ENCODE data around the gene BBX. TPM values are rescaled to one million over a fixed set of nuclear protein-coding genes. Genes with fewer than 3 reads are reported as not detected.

BBX gene
- total RNA-seq, 1 donor from 2014 or later = 51.6 TPM

- H3K9me3 Mint-ChIP-seq = peaks cover 3% of the 10 kb centered on the region
- DNase-seq (ENCODE audit: low read depth, low spot score) = no peak
- H3K27me3 Mint-ChIP-seq (ENCODE audit: low read depth) = no peaks in the 10 kb centered on the region
- TF ChIP-seq CTCF (conservative IDR thresholded peaks at IDR 0.05) = no peak
- H3K4me3 Mint-ChIP-seq = no peak overlapping the region
- H3K4me1 Mint-ChIP-seq = no peaks in the 10 kb centered on the region
- no peak overlapping the region for H3K27ac Mint-ChIP-seq (ENCODE audit: unreplicated experiment)
- peaks cover 8% of the 10 kb centered on the region for H3K36me3 Mint-ChIP-seq (ENCODE audit: low read depth)
Observed at GRCh38 chr3:107654218-107654617, 131.5 kb downstream of the BBX start.

- Mint-ChIP-seq H3K9me3 (no peaks in the 10 kb centered on the region), H3K36me3 (ENCODE audit: low read depth) (no peaks in the 10 kb centered on the region), H3K4me3 (no peak overlapping the region), H3K4me1 (peaks cover 15% of the 10 kb centered on the region), H3K27ac (ENCODE audit: unreplicated experiment) (no peak overlapping the region), H3K27me3 (ENCODE audit: low read depth) (no peaks in the 10 kb centered on the region)
- no peak for DNase-seq (ENCODE audit: low read depth, low spot score)
- no peak for TF ChIP-seq CTCF (conservative IDR thresholded peaks at IDR 0.05)
Observed at GRCh38 chr3:107657971-107658370, 135.2 kb downstream of the BBX start.

GRCh38 chr3:107660306-107660976 is 137.7 kb downstream of the BBX start:
- peak; percentile 78 for TF ChIP-seq CTCF (conservative IDR thresholded peaks at IDR 0.05)
- peaks cover 30% of the 10 kb centered on the region for H3K4me1 Mint-ChIP-seq
- no peak for DNase-seq (ENCODE audit: low read depth, low spot score)
- no peaks in the 10 kb centered on the region for H3K36me3 Mint-ChIP-seq (ENCODE audit: low read depth)
- no peak overlapping the region for H3K27ac Mint-ChIP-seq (ENCODE audit: unreplicated experiment)
- no peaks in the 10 kb centered on the region for H3K9me3 Mint-ChIP-seq
- no peak overlapping the region for H3K4me3 Mint-ChIP-seq
- no peaks in the 10 kb centered on the region for H3K27me3 Mint-ChIP-seq (ENCODE audit: low read depth)

- no peaks in the 10 kb centered on the region for H3K9me3 Mint-ChIP-seq
- DNase-seq (ENCODE audit: low read depth, low spot score) = no peak
- no peaks in the 10 kb centered on the region for H3K27me3 Mint-ChIP-seq (ENCODE audit: low read depth)
- peak overlapping the region; percentile 62 for H3K27ac Mint-ChIP-seq (ENCODE audit: unreplicated experiment)
- H3K36me3 Mint-ChIP-seq (ENCODE audit: low read depth) = no peaks in the 10 kb centered on the region
- H3K4me3 Mint-ChIP-seq = no peak overlapping the region
- no peak for TF ChIP-seq CTCF (conservative IDR thresholded peaks at IDR 0.05)
- H3K4me1 Mint-ChIP-seq = peaks cover 38% of the 10 kb centered on the region
Observed at GRCh38 chr3:107661447-107662123, 138.8 kb downstream of the BBX start.

GRCh38 chr3:107662124-107662507 is 139.4 kb downstream of the BBX start:
- no peaks in the 10 kb centered on the region for H3K9me3 Mint-ChIP-seq
- TF ChIP-seq CTCF (conservative IDR thresholded peaks at IDR 0.05) = no peak
- H3K27ac Mint-ChIP-seq (ENCODE audit: unreplicated experiment) = peak overlapping the region; percentile 39
- no peaks in the 10 kb centered on the region for H3K27me3 Mint-ChIP-seq (ENCODE audit: low read depth)
- peaks cover 42% of the 10 kb centered on the region for H3K4me1 Mint-ChIP-seq
- H3K36me3 Mint-ChIP-seq (ENCODE audit: low read depth) = no peaks in the 10 kb centered on the region
- H3K4me3 Mint-ChIP-seq = no peak overlapping the region
- DNase-seq (ENCODE audit: low read depth, low spot score) = no peak
